ENCODE results near the gene LGALS8.
"Not testable (repeated sequence)": the region's sequence is repeated elsewhere in the genome, so short reads cannot be mapped to it uniquely, and the experiment has no call there.

Gene LGALS8

GRCh38 chr1:236543065-236543669 lies 19.4 kb downstream of the LGALS8 start:
- no peak for DNase-seq

- DNase-seq = no peak
Observed at GRCh38 chr1:236545621-236546169, 21.9 kb downstream of the LGALS8 start.

GRCh38 chr1:236548452-236548851 lies 24.7 kb downstream of the LGALS8 start:
- DNase-seq = no peak

- no peak for DNase-seq
Observed at GRCh38 chr1:236550961-236551851, 27.4 kb downstream of the LGALS8 start.

GRCh38 chr1:236552096-236552495 lies 28.3 kb downstream of the LGALS8 start:
- DNase-seq = no peak

- DNase-seq = no peak
Observed at GRCh38 chr1:236552901-236553300, 29.1 kb downstream of the LGALS8 start.

GRCh38 chr1:236553370-236553769 lies 29.6 kb downstream of the LGALS8 start:
- DNase-seq = no peak

- no peak for DNase-seq
Observed at GRCh38 chr1:236556606-236557005, 32.8 kb downstream of the LGALS8 start.

- no peak for DNase-seq
Observed at GRCh38 chr1:236558081-236558480, 34.3 kb downstream of the LGALS8 start.

- no peak for DNase-seq
Observed at GRCh38 chr1:236558846-236559245, 35.1 kb downstream of the LGALS8 start.

GRCh38 chr1:236560213-236560771 lies 36.5 kb downstream of the LGALS8 start:
- no peak for DNase-seq

- DNase-seq = no peak
Observed at GRCh38 chr1:236561976-236562375, 38.2 kb downstream of the LGALS8 start.

- no peak for DNase-seq
Observed at GRCh38 chr1:236565530-236565929, 41.7 kb downstream of the LGALS8 start.

- no peak for DNase-seq
Observed at GRCh38 chr1:236568285-236568894, 44.6 kb downstream of the LGALS8 start.

GRCh38 chr1:236575523-236575922 lies 51.7 kb downstream of the LGALS8 start:
- DNase-seq = no peak

GRCh38 chr1:236576004-236576403 lies 52.2 kb downstream of the LGALS8 start:
- DNase-seq = no peak

GRCh38 chr1:236577041-236577440 lies 53.3 kb downstream of the LGALS8 start:
- DNase-seq = not testable (repeated sequence)

GRCh38 chr1:236578661-236579060 lies 54.9 kb downstream of the LGALS8 start:
- DNase-seq = no peak

- DNase-seq = not testable (repeated sequence)
Observed at GRCh38 chr1:236580404-236580803, 56.6 kb downstream of the LGALS8 start.

- DNase-seq = no peak
Observed at GRCh38 chr1:236581528-236581927, 57.7 kb downstream of the LGALS8 start.

GRCh38 chr1:236589531-236589930 lies 65.7 kb downstream of the LGALS8 start:
- no peak for DNase-seq

GRCh38 chr1:236590553-236591150 lies 66.9 kb downstream of the LGALS8 start:
- no peak for DNase-seq

GRCh38 chr1:236602171-236602570 lies 78.4 kb downstream of the LGALS8 start:
- DNase-seq = no peak

Data from activated naive CD4-positive, alpha-beta T cell (primary cell).